ENCODE results near the gene EGLN3.

EGLN3 gene

GRCh38 chr14:33950320-33951182 is at the start of gene EGLN3:
Gene EGLN3 (minus strand): TSS chr14:33951074. CDS start chr14:33950752, 322 bp downstream.
- Mint-ChIP-seq H3K9me3 (no peaks in the 10 kb centered on the region), H3K27ac (ENCODE audit: low read depth) (no peak within 1 kb of the TSS), H3K36me3 (ENCODE audit: insufficient read depth) (no peaks in the 10 kb centered on the region), H3K4me3 (peak within 1 kb of the TSS; percentile 64), H3K4me1 (no peaks in the 10 kb centered on the region), H3K27me3 (peaks cover 36% of the 10 kb centered on the region)
- ATAC-seq (replicated peaks; ENCODE audit: extremely low read depth, poor library complexity, severe bottlenecking) (peak; percentile 14), DNase-seq (ENCODE audit: low spot score in 2 of 2) (peak in 1 of 2 donors; percentile 19)

GRCh38 chr14:34000396-34000795 is 49.5 kb upstream of the EGLN3 start:
- Mint-ChIP-seq H3K36me3 (ENCODE audit: insufficient read depth) (no peaks in the 10 kb centered on the region), H3K4me1 (no peaks in the 10 kb centered on the region), H3K27ac (ENCODE audit: low read depth) (no peak overlapping the region), H3K4me3 (no peak overlapping the region), H3K9me3 (peaks cover 5% of the 10 kb centered on the region), H3K27me3 (no peaks in the 10 kb centered on the region)
- ATAC-seq (replicated peaks; ENCODE audit: extremely low read depth, poor library complexity, severe bottlenecking) (no peak), DNase-seq (ENCODE audit: low spot score in 2 of 2) (no peak)

- H3K36me3 Mint-ChIP-seq (ENCODE audit: insufficient read depth) = no peaks in the 10 kb centered on the region
- DNase-seq (ENCODE audit: low spot score in 2 of 2) = no peak
- ATAC-seq (replicated peaks; ENCODE audit: extremely low read depth, poor library complexity, severe bottlenecking) = no peak
- H3K4me1 Mint-ChIP-seq = no peaks in the 10 kb centered on the region
- H3K27ac Mint-ChIP-seq (ENCODE audit: low read depth) = no peak overlapping the region
- H3K4me3 Mint-ChIP-seq = no peak overlapping the region
- H3K9me3 Mint-ChIP-seq = peaks cover 5% of the 10 kb centered on the region
- H3K27me3 Mint-ChIP-seq = no peaks in the 10 kb centered on the region
Observed at GRCh38 chr14:33999771-34000291, 49.0 kb upstream of the EGLN3 start.

- no peaks in the 10 kb centered on the region for H3K27me3 Mint-ChIP-seq
- DNase-seq (ENCODE audit: low spot score in 2 of 2) (no peak), ATAC-seq (replicated peaks; ENCODE audit: extremely low read depth, poor library complexity, severe bottlenecking) (no peak)
- H3K27ac Mint-ChIP-seq (ENCODE audit: low read depth) = no peak overlapping the region
- no peaks in the 10 kb centered on the region for H3K4me1 Mint-ChIP-seq
- peaks cover 5% of the 10 kb centered on the region for H3K9me3 Mint-ChIP-seq
- H3K36me3 Mint-ChIP-seq (ENCODE audit: insufficient read depth) = no peaks in the 10 kb centered on the region
- H3K4me3 Mint-ChIP-seq = no peak overlapping the region
Observed at GRCh38 chr14:33997611-33998010, 46.7 kb upstream of the EGLN3 start.

GRCh38 chr14:33996462-33996861 is 45.6 kb upstream of the EGLN3 start:
- H3K4me1 Mint-ChIP-seq = no peaks in the 10 kb centered on the region
- no peak overlapping the region for H3K4me3 Mint-ChIP-seq
- H3K27me3 Mint-ChIP-seq = no peaks in the 10 kb centered on the region
- DNase-seq (ENCODE audit: low spot score in 2 of 2) (no peak), ATAC-seq (replicated peaks; ENCODE audit: extremely low read depth, poor library complexity, severe bottlenecking) (no peak)
- no peaks in the 10 kb centered on the region for H3K36me3 Mint-ChIP-seq (ENCODE audit: insufficient read depth)
- H3K27ac Mint-ChIP-seq (ENCODE audit: low read depth) = no peak overlapping the region
- peaks cover 11% of the 10 kb centered on the region for H3K9me3 Mint-ChIP-seq

GRCh38 chr14:33993246-33993645 is 42.4 kb upstream of the EGLN3 start:
- H3K4me1 Mint-ChIP-seq = no peaks in the 10 kb centered on the region
- no peak for ATAC-seq (replicated peaks; ENCODE audit: extremely low read depth, poor library complexity, severe bottlenecking)
- no peak overlapping the region for H3K4me3 Mint-ChIP-seq
- peaks cover 9% of the 10 kb centered on the region for H3K9me3 Mint-ChIP-seq
- DNase-seq (ENCODE audit: low spot score in 2 of 2) = no peak
- peaks cover 3% of the 10 kb centered on the region for H3K36me3 Mint-ChIP-seq (ENCODE audit: insufficient read depth)
- no peak overlapping the region for H3K27ac Mint-ChIP-seq (ENCODE audit: low read depth)
- H3K27me3 Mint-ChIP-seq = no peaks in the 10 kb centered on the region

GRCh38 chr14:33992274-33993007 is 41.6 kb upstream of the EGLN3 start:
- no peak for ATAC-seq (replicated peaks; ENCODE audit: extremely low read depth, poor library complexity, severe bottlenecking)
- H3K27me3 Mint-ChIP-seq = no peaks in the 10 kb centered on the region
- H3K9me3 Mint-ChIP-seq = peaks cover 9% of the 10 kb centered on the region
- H3K4me1 Mint-ChIP-seq = no peaks in the 10 kb centered on the region
- H3K36me3 Mint-ChIP-seq (ENCODE audit: insufficient read depth) = peaks cover 3% of the 10 kb centered on the region
- no peak overlapping the region for H3K4me3 Mint-ChIP-seq
- no peak for DNase-seq (ENCODE audit: low spot score in 2 of 2)
- H3K27ac Mint-ChIP-seq (ENCODE audit: low read depth) = no peak overlapping the region

- ATAC-seq (replicated peaks; ENCODE audit: extremely low read depth, poor library complexity, severe bottlenecking) = no peak
- DNase-seq (ENCODE audit: low spot score in 2 of 2) = no peak
- H3K36me3 Mint-ChIP-seq (ENCODE audit: insufficient read depth) = peaks cover 3% of the 10 kb centered on the region
- no peak overlapping the region for H3K27ac Mint-ChIP-seq (ENCODE audit: low read depth)
- H3K9me3 Mint-ChIP-seq = peaks cover 9% of the 10 kb centered on the region
- H3K4me3 Mint-ChIP-seq = no peak overlapping the region
- no peaks in the 10 kb centered on the region for H3K4me1 Mint-ChIP-seq
- no peaks in the 10 kb centered on the region for H3K27me3 Mint-ChIP-seq
Observed at GRCh38 chr14:33990790-33991189, 39.9 kb upstream of the EGLN3 start.

GRCh38 chr14:33987565-33988080 is 36.7 kb upstream of the EGLN3 start:
- H3K4me1 Mint-ChIP-seq = no peaks in the 10 kb centered on the region
- ATAC-seq (replicated peaks; ENCODE audit: extremely low read depth, poor library complexity, severe bottlenecking) = no peak

GRCh38 chr14:33986804-33987203 is 35.9 kb upstream of the EGLN3 start:
- ATAC-seq (replicated peaks; ENCODE audit: extremely low read depth, poor library complexity, severe bottlenecking) = no peak
- Mint-ChIP-seq H3K27me3 (no peaks in the 10 kb centered on the region), H3K4me1 (no peaks in the 10 kb centered on the region), H3K27ac (ENCODE audit: low read depth) (no peak overlapping the region), H3K9me3 (peaks cover 7% of the 10 kb centered on the region), H3K36me3 (ENCODE audit: insufficient read depth) (peaks cover 3% of the 10 kb centered on the region), H3K4me3 (no peak overlapping the region)
- DNase-seq (ENCODE audit: low spot score in 2 of 2) = no peak

More at GRCh38 chr14:33987565-33988080, 36.7 kb upstream of the EGLN3 start:
- no peaks in the 10 kb centered on the region for H3K27me3 Mint-ChIP-seq
- H3K27ac Mint-ChIP-seq (ENCODE audit: low read depth) = no peak overlapping the region
- H3K36me3 Mint-ChIP-seq (ENCODE audit: insufficient read depth) = peaks cover 3% of the 10 kb centered on the region
- no peak overlapping the region for H3K4me3 Mint-ChIP-seq
- no peak for DNase-seq (ENCODE audit: low spot score in 2 of 2)
- peaks cover 9% of the 10 kb centered on the region for H3K9me3 Mint-ChIP-seq

- Mint-ChIP-seq H3K4me1 (no peaks in the 10 kb centered on the region), H3K27ac (ENCODE audit: low read depth) (no peak overlapping the region), H3K36me3 (ENCODE audit: insufficient read depth) (peaks cover 3% of the 10 kb centered on the region), H3K4me3 (no peak overlapping the region), H3K27me3 (no peaks in the 10 kb centered on the region), H3K9me3 (no peaks in the 10 kb centered on the region)
- no peak for ATAC-seq (replicated peaks; ENCODE audit: extremely low read depth, poor library complexity, severe bottlenecking)
- no peak for DNase-seq (ENCODE audit: low spot score in 2 of 2)
Observed at GRCh38 chr14:33985242-33985641, 34.4 kb upstream of the EGLN3 start.

GRCh38 chr14:33979613-33980276 is 28.9 kb upstream of the EGLN3 start:
- no peaks in the 10 kb centered on the region for H3K36me3 Mint-ChIP-seq (ENCODE audit: insufficient read depth)
- no peaks in the 10 kb centered on the region for H3K4me1 Mint-ChIP-seq
- no peak for ATAC-seq (replicated peaks; ENCODE audit: extremely low read depth, poor library complexity, severe bottlenecking)
- H3K9me3 Mint-ChIP-seq = no peaks in the 10 kb centered on the region
- H3K27me3 Mint-ChIP-seq = no peaks in the 10 kb centered on the region
- H3K27ac Mint-ChIP-seq (ENCODE audit: low read depth) = no peak overlapping the region
- DNase-seq (ENCODE audit: low spot score in 2 of 2) = no peak
- H3K4me3 Mint-ChIP-seq = no peak overlapping the region

All from central memory CD8-positive, alpha-beta T cell (primary cell).